Upper lobe of left lung (tissue), 6 donors: ENCODE results near the gene VPS13D. TPM values are rescaled to one million over a fixed set of nuclear protein-coding genes. Genes with fewer than 3 reads are reported as not detected.

Experiments used
- ATAC-seq, 2 donors: fragments of 200-7000 bp; cut with Tn5 transposase; one replicate each; pipeline ENCODE4 v1.9.1; 2022; ENCODE audit warnings: mild to moderate bottlenecking in 2 of 2, moderate library complexity in 2 of 2; ENCODE audit not compliant: low FRiP score in 2 of 2
- DNase-seq, 2 donors: peaks; one replicate each; pipeline ENCODE4 v3.0.0-alpha.2; 2019 to 2020
- H3K27ac ChIP-seq, 4 donors: fragments of 200-600 bp; sonication (generic); one replicate each; pipeline ENCODE4 v1.5.1; 2016 to 2019
- H3K27me3 ChIP-seq, 4 donors: fragments of 200-600 bp; sonication (generic); one replicate each; pipeline ENCODE4 v1.5.1; 2017 to 2019
- H3K36me3 ChIP-seq, 4 donors: fragments of 200-600 bp; sonication (generic); one replicate each; pipeline ENCODE4 v1.5.1; 2016 to 2019
- H3K4me1 ChIP-seq, 4 donors: fragments of 200-600 bp; sonication (generic); one replicate each; pipeline ENCODE4 v1.5.1; 2018 to 2019
- H3K4me3 ChIP-seq, 4 donors: fragments of 200-600 bp; sonication (generic); one replicate each; pipeline ENCODE4 v1.5.1; 2017 to 2019; ENCODE audit warnings: mild to moderate bottlenecking in 2 of 4, moderate library complexity in 1 of 4
- H3K9me3 ChIP-seq, 4 donors: fragments of 200-600 bp; sonication (generic); one replicate each; pipeline ENCODE4 v1.5.1; 2018 to 2019
- EP300 ChIP-seq, 4 donors: sonication (generic); formaldehyde crosslinking; IDR thresholded peaks; one replicate each; pipeline ENCODE4 v1.5.1; 2017; ENCODE audit warnings: antibody characterized with exemption in 4 of 4, control low read depth in 2 of 4
- POLR2A ChIP-seq, 4 donors: fragments of 450-650 bp; IDR thresholded peaks; one replicate each; pipeline ENCODE4 v1.5.1; 2016 to 2017; ENCODE audit warnings: antibody characterized with exemption in 4 of 4, mild to moderate bottlenecking in 2 of 4
- POLR2AphosphoS5 ChIP-seq, 2 donors: sonication (generic); formaldehyde crosslinking; IDR thresholded peaks; one replicate each; pipeline ENCODE4 v1.5.1; 2017; ENCODE audit warnings: antibody characterized with exemption in 2 of 2
- WGBS, 2 donors: methylation state at CpG; one replicate each; pipeline ENCODE4 v1.1.5; 2017 to 2018; 5-methylcytosine and 5-hydroxymethylcytosine counted together
- total RNA-seq, 6 donors: library from RNA; depleted of rRNA in 4 of 6; stranded (reverse); fragments of >200 nt in 4 of 6; gene quantifications; one replicate each; pipeline versions ENCODE4 v1.1.0 to v1.2.1, GENCODE V29; 2016 to 2021
- TF ChIP-seq, protein P1 (sequence below), 6 experiments: fragments of 450-650 bp in 4 of 6; fragments of 200-600 bp in 2 of 6; sonication (generic) in 2 of 6; IDR thresholded peaks; one replicate each; pipeline ENCODE4 v1.5.1; 2016 to 2019; ENCODE audit warnings: antibody characterized with exemption in 6 of 6
- donor health status: DM: no; HTN: no; CAD: no; lungs with moderate emphysema.
- donor health status: DM: no; HTN: yes; CAD: no; lungs with severe emphysema.

The VPS13D gene
- total RNA-seq, 6 donors from 2014 or later: 54.9 to 181 (median 87.9) TPM

DNA sequence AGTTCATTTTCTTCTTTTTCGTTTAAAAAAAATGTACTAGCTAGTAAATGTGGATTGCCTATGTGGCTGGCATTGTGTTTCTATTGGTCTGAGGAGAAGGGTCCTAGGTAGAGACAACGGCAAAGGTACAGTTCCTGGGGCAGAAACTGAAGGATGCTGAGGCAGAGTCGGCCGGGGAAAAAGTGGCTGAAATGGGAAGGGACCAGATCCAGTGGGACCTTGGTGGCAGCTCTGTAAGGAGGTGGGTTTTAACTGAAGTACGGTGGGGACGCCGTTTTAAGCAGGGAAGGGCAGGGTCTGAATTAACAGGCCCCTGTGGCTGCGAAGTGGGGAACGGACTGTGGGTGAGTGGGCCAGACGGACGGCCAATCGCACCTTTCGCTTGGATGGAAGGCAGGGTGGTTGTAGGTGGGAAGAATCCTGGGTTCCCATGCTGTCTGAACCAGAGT, 420 bp upstream of the VPS13D start:
- Histone ChIP-seq H3K27ac (peak overlapping the region in 1 of 4 donors; percentile 96), H3K4me1 (peaks cover 15 to 18% (median 16%) of the 10 kb centered on the region in 4 donors), H3K4me3 (peak overlapping the region in 3 of 4 donors; percentile 87 to 99 (median 95)), H3K9me3 (no peaks in the 10 kb centered on the region), H3K36me3 (peaks cover 0 to 5% (median 0%) of the 10 kb centered on the region in 4 donors), H3K27me3 (no peaks in the 10 kb centered on the region)
- DNase-seq: no peak
- WGBS, 2 donors: 64 to 65% methylated on average over 13 of the region's 13 CpGs
- TF ChIP-seq POLR2A (IDR thresholded peaks at IDR 0.05) (no peak), POLR2AphosphoS5 (IDR thresholded peaks at IDR 0.05) (no peak), EP300 (IDR thresholded peaks at IDR 0.05) (no peak)
- TF ChIP-seq, protein P1, sequence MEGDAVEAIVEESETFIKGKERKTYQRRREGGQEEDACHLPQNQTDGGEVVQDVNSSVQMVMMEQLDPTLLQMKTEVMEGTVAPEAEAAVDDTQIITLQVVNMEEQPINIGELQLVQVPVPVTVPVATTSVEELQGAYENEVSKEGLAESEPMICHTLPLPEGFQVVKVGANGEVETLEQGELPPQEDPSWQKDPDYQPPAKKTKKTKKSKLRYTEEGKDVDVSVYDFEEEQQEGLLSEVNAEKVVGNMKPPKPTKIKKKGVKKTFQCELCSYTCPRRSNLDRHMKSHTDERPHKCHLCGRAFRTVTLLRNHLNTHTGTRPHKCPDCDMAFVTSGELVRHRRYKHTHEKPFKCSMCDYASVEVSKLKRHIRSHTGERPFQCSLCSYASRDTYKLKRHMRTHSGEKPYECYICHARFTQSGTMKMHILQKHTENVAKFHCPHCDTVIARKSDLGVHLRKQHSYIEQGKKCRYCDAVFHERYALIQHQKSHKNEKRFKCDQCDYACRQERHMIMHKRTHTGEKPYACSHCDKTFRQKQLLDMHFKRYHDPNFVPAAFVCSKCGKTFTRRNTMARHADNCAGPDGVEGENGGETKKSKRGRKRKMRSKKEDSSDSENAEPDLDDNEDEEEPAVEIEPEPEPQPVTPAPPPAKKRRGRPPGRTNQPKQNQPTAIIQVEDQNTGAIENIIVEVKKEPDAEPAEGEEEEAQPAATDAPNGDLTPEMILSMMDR (IDR thresholded peaks at IDR 0.05): no peak
- ATAC-seq: peak in 1 of 2 donors; percentile 9

DNA sequence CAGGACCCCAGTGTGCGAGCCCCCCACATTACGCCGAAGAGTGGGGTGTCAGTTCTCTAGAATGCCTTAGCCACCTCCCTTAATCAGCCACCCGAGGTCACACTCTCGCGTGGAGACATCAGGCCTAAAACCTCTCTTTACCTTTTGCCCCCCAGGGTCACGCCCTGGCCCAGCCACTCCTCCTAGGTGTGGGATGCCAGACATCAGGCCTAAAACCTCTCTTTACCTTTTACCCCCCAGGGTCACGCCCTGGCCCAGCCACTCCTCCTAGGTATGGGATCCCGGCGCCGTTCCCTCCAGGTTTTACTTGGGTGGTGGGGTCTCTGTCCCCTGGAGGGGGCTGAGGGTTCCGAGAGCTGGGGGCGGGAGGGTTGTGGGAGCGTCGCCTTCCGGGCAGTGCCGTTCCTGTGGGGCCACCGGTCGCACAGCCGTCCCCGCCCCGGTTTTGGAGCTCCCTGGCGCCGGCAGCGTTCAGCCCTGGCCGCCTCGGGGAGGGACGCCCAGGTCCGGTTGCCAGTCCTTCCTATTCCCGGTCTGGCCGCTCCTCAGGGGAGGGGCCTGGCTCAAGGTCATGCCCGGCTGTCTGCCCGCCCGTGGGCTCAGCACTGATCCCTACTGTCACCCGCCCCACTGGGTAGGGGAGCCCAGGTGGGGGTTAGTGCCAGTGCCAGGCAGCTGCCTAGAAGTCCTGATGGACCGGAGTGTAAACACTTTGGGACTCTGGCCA, 882 bp downstream of the VPS13D start:
- peak overlapping the region; percentile 87 to 99 (median 96) for H3K4me3 ChIP-seq
- H3K27me3 ChIP-seq: no peaks in the 10 kb centered on the region
- peak in 1 of 4 donors; percentile 47 for TF ChIP-seq POLR2A (IDR thresholded peaks at IDR 0.05)
- TF ChIP-seq, protein P1 (IDR thresholded peaks at IDR 0.05): no peak
- TF ChIP-seq POLR2AphosphoS5 (IDR thresholded peaks at IDR 0.05): peak in 1 of 2 donors; percentile 54
- TF ChIP-seq EP300 (IDR thresholded peaks at IDR 0.05): no peak
- H3K4me1 ChIP-seq: peaks cover 15 to 18% (median 16%) of the 10 kb centered on the region in 4 donors
- WGBS, 2 donors: 1 to 2% methylated on average over 12 to 28 of the region's 36 CpGs
- no peaks in the 10 kb centered on the region for H3K9me3 ChIP-seq
- peak; percentile 78 to 90 for DNase-seq
- H3K36me3 ChIP-seq: peaks cover 0 to 18% (median 7%) of the 10 kb centered on the region in 4 donors
- H3K27ac ChIP-seq: peak overlapping the region; percentile 93 to 96 (median 93)
- peak; percentile 80 to 90 for ATAC-seq

DNA sequence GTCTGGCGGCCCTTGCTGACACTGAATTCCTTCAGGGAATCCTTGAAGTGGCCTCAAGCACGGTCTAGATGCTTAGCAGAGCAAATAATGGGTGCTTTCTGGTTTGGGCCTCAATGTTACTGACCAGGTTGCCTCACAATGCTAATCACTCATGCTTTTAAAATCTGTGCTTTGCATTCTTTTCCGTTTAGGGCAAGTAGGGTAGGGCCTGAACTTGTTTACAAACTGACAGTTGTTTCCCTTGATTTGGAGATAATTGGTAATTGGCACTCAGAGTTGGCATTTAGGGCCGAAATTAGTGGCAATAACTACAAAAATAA, 1.4 kb downstream of the VPS13D start:
- ATAC-seq: peak in 1 of 2 donors; percentile 89
- WGBS, 2 donors: 20 to 26% methylated on average over 4 of the region's 4 CpGs
- Histone ChIP-seq H3K36me3 (peaks cover 0 to 23% (median 8%) of the 10 kb centered on the region in 4 donors), H3K4me3 (peak overlapping the region; percentile 87 to 99 (median 96)), H3K27me3 (no peaks in the 10 kb centered on the region), H3K9me3 (no peaks in the 10 kb centered on the region), H3K27ac (peak overlapping the region; percentile 93 to 96 (median 93)), H3K4me1 (peaks cover 15 to 18% (median 16%) of the 10 kb centered on the region in 4 donors)
- no peak for DNase-seq
- TF ChIP-seq POLR2A (IDR thresholded peaks at IDR 0.05) (no peak), POLR2AphosphoS5 (IDR thresholded peaks at IDR 0.05) (no peak), EP300 (IDR thresholded peaks at IDR 0.05) (no peak)
- TF ChIP-seq, protein P1 (IDR thresholded peaks at IDR 0.05): no peak

DNA sequence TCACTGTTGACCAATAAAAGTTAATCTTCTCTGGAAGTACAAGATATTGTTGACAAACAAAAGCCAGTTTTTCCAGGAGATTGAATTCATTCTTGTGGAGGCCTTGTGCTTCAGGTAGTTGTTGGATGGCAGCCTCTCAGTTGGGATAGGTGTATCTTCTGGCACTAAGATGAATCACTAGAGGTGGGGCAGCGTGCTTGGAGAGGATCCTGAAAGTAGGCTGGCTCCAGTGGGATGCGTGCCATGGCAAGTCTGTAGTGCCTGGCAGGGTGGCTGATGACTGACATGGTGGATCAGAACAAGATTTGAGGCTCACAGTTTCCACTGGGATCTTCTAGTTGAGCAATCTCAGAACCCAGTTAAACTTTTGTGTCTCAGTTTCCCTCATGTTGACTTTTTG, 2.4 kb downstream of the VPS13D start:
- Histone ChIP-seq H3K4me3 (no peak overlapping the region), H3K27me3 (no peaks in the 10 kb centered on the region), H3K27ac (peak overlapping the region in 1 of 4 donors; percentile 93), H3K4me1 (peaks cover 15 to 18% (median 16%) of the 10 kb centered on the region in 4 donors), H3K36me3 (peaks cover 0 to 30% (median 11%) of the 10 kb centered on the region in 4 donors), H3K9me3 (no peaks in the 10 kb centered on the region)
- ATAC-seq (no peak), DNase-seq (no peak)
- TF ChIP-seq EP300 (IDR thresholded peaks at IDR 0.05) (no peak), POLR2AphosphoS5 (IDR thresholded peaks at IDR 0.05) (no peak), POLR2A (IDR thresholded peaks at IDR 0.05) (no peak)
- TF ChIP-seq, protein P1 (IDR thresholded peaks at IDR 0.05): no peak
- WGBS, 2 donors: 73 to 80% methylated on average over 2 of the region's 2 CpGs
